Activated naive CD8-positive, alpha-beta T cell treated with anti-CD3 and anti-CD28 coated beads, Interleukin-2, amount 10 ng/mL, durations not matched to agents 7 days and 5 days (primary cell): Measurements from ENCODE around the gene TMEM258. TPM values are rescaled to one million over a fixed set of nuclear protein-coding genes. Genes with fewer than 3 reads are reported as not detected.

Experiments used
- ATAC-seq: fragments of 150-1000 bp; cut with Tn5 transposase; one replicate; pipeline ENCODE4 v1.10.0; 2021; ENCODE audit warnings: low read depth, moderate library complexity
- POLR2A ChIA-PET: fragments of 350-600 bp; sonication (Branson Sonifier 250); formaldehyde crosslinking; loops from one replicate; lab custom pipeline; 2021; ENCODE audit warnings: antibody characterized with exemption; lab: Charles Lee
- DNase-seq: peaks from one replicate; pipeline ENCODE4 v3.0.0; 2021
- H3K27ac Mint-ChIP-seq: one replicate; pipeline ENCODE4 v1.8.0; 2022; ENCODE audit warnings: mild to moderate bottlenecking, mixed read lengths
- H3K27me3 Mint-ChIP-seq: one replicate; pipeline ENCODE4 v1.8.0; 2022; ENCODE audit warnings: mild to moderate bottlenecking, moderate library complexity, mixed read lengths
- H3K36me3 Mint-ChIP-seq: one replicate; pipeline ENCODE4 v1.8.0; 2021; ENCODE audit warnings: mild to moderate bottlenecking, mixed read lengths
- H3K4me1 Mint-ChIP-seq: one replicate; pipeline ENCODE4 v1.8.0; 2021; ENCODE audit warnings: mixed read lengths
- H3K4me3 Mint-ChIP-seq: one replicate; pipeline ENCODE4 v1.8.0; 2022; ENCODE audit warnings: mild to moderate bottlenecking, moderate library complexity, mixed read lengths
- H3K9me3 Mint-ChIP-seq: one replicate; pipeline ENCODE4 v1.8.0; 2021; ENCODE audit warnings: mixed read lengths
- total RNA-seq, 2 experiments: library from RNA; stranded (reverse); gene quantifications; one replicate each; pipeline ENCODE4 v1.2.3, GENCODE V29; 2021

TMEM258 gene
- 100 to 1,000 TPM; 127 to 140 TPM for total RNA-seq

GRCh38 chr11:61792310-61793082 is at the start of gene TMEM258, which contains the start of gene FEN1:
TMEM258 (minus strand) TSS chr11:61792599; CDS start chr11:61792558, 41 bp downstream.
FEN1 (plus strand) TSS chr11:61792911; CDS start chr11:61795362, 2,451 bp downstream.
- POLR2A ChIA-PET: interaction anchor here (0.6 to 3.7 kb wide), 17 partner anchors 8 to 463 kb away, joined by 3 to 34 read pairs (median 4); partner anchors contain the start of genes CPSF7, FADS1, FADS2 and MYRF
- no peaks in the 10 kb centered on the region for H3K27me3 Mint-ChIP-seq
- no peaks in the 10 kb centered on the region for H3K9me3 Mint-ChIP-seq
- ATAC-seq (peak; percentile 91), DNase-seq (peak; percentile 92)
- H3K4me3 Mint-ChIP-seq: peak within 1 kb of the TSS; percentile 91
- peaks cover 49% of the 10 kb centered on the region for H3K4me1 Mint-ChIP-seq
- peaks cover 29% of the 10 kb centered on the region for H3K36me3 Mint-ChIP-seq
- peak within 1 kb of the TSS; percentile 99 for H3K27ac Mint-ChIP-seq

- no peak for ATAC-seq
- Mint-ChIP-seq H3K27me3 (no peaks in the 10 kb centered on the region), H3K36me3 (peaks cover 52% of the 10 kb centered on the region), H3K4me3 (no peak overlapping the region), H3K4me1 (peaks cover 8% of the 10 kb centered on the region), H3K27ac (peak overlapping the region; percentile 45), H3K9me3 (no peaks in the 10 kb centered on the region)
- no peak for DNase-seq
- POLR2A ChIA-PET: no interaction called here
Observed at GRCh38 chr11:61841636-61842527, 49.5 kb upstream of the TMEM258 start.

- Mint-ChIP-seq H3K9me3 (no peaks in the 10 kb centered on the region), H3K4me1 (peaks cover 13% of the 10 kb centered on the region), H3K36me3 (peaks cover 54% of the 10 kb centered on the region), H3K4me3 (no peak overlapping the region), H3K27me3 (no peaks in the 10 kb centered on the region), H3K27ac (no peak overlapping the region)
- ATAC-seq: no peak
- DNase-seq: no peak
- POLR2A ChIA-PET: interaction anchor here (0.7 to 1.0 kb wide), 2 partner anchors 25 to 27 kb away, joined by 3 read pairs; no protein-coding TSS in a partner anchor
Observed at GRCh38 chr11:61840371-61840770, 48.0 kb upstream of the TMEM258 start.

- DNase-seq (no peak), ATAC-seq (no peak)
- Mint-ChIP-seq H3K9me3 (no peaks in the 10 kb centered on the region), H3K36me3 (peaks cover 50% of the 10 kb centered on the region), H3K4me3 (no peak overlapping the region), H3K27ac (peak overlapping the region; percentile 32), H3K4me1 (peaks cover 17% of the 10 kb centered on the region), H3K27me3 (no peaks in the 10 kb centered on the region)
- POLR2A ChIA-PET: interaction anchor here (1.0 kb wide), 1 partner anchor 24 kb away, joined by 3 read pairs; no protein-coding TSS in a partner anchor
Observed at GRCh38 chr11:61839742-61840141, 47.3 kb upstream of the TMEM258 start.

GRCh38 chr11:61838921-61839320 is 46.5 kb upstream of the TMEM258 start:
- Mint-ChIP-seq H3K4me1 (peaks cover 25% of the 10 kb centered on the region), H3K27me3 (no peaks in the 10 kb centered on the region), H3K4me3 (no peak overlapping the region), H3K27ac (peak overlapping the region; percentile 35), H3K36me3 (peaks cover 52% of the 10 kb centered on the region), H3K9me3 (no peaks in the 10 kb centered on the region)
- no peak for ATAC-seq
- no peak for DNase-seq
- POLR2A ChIA-PET: no interaction called here

GRCh38 chr11:61838501-61838900 is 46.1 kb upstream of the TMEM258 start:
- Mint-ChIP-seq H3K27ac (no peak overlapping the region), H3K36me3 (peaks cover 55% of the 10 kb centered on the region), H3K9me3 (no peaks in the 10 kb centered on the region), H3K4me3 (no peak overlapping the region), H3K4me1 (peaks cover 29% of the 10 kb centered on the region), H3K27me3 (no peaks in the 10 kb centered on the region)
- POLR2A ChIA-PET: no interaction called here
- ATAC-seq (no peak), DNase-seq (no peak)

- ATAC-seq (no peak), DNase-seq (no peak)
- H3K4me3 Mint-ChIP-seq: no peak overlapping the region
- no peaks in the 10 kb centered on the region for H3K9me3 Mint-ChIP-seq
- H3K27me3 Mint-ChIP-seq: no peaks in the 10 kb centered on the region
- peaks cover 53% of the 10 kb centered on the region for H3K36me3 Mint-ChIP-seq
- POLR2A ChIA-PET: interaction anchor here (1.2 kb wide), 1 partner anchor 10 kb away, joined by 6 read pairs; the partner anchor contains the start of gene FADS2
- peak overlapping the region; percentile 58 for H3K27ac Mint-ChIP-seq
- peaks cover 39% of the 10 kb centered on the region for H3K4me1 Mint-ChIP-seq
Observed at GRCh38 chr11:61837411-61838005, 45.1 kb upstream of the TMEM258 start.

- POLR2A ChIA-PET: interaction anchor here (1.2 to 3.1 kb wide), 2 partner anchors 9 to 21 kb away, joined by 6 to 52 read pairs; partner anchors contain the start of genes FADS1 and FADS2
- Mint-ChIP-seq H3K27ac (peak overlapping the region; percentile 87), H3K4me3 (peak overlapping the region; percentile 44), H3K27me3 (no peaks in the 10 kb centered on the region), H3K36me3 (peaks cover 56% of the 10 kb centered on the region), H3K9me3 (no peaks in the 10 kb centered on the region), H3K4me1 (peaks cover 45% of the 10 kb centered on the region)
- ATAC-seq (no peak), DNase-seq (no peak)
Observed at GRCh38 chr11:61836193-61836592, 43.8 kb upstream of the TMEM258 start.

GRCh38 chr11:61834278-61835048 is 42.1 kb upstream of the TMEM258 start:
- ATAC-seq (peak; percentile 99), DNase-seq (peak; percentile 76)
- H3K27me3 Mint-ChIP-seq: no peaks in the 10 kb centered on the region
- peak overlapping the region; percentile 83 for H3K4me3 Mint-ChIP-seq
- no peaks in the 10 kb centered on the region for H3K9me3 Mint-ChIP-seq
- POLR2A ChIA-PET: interaction anchor here (0.7 to 3.1 kb wide), 12 partner anchors 14 to 133 kb away, joined by 3 to 52 read pairs (median 5); partner anchors contain the start of genes FADS1, FEN1, FTH1 and TMEM258
- H3K27ac Mint-ChIP-seq: peak overlapping the region; percentile 96
- peaks cover 53% of the 10 kb centered on the region for H3K4me1 Mint-ChIP-seq
- peaks cover 51% of the 10 kb centered on the region for H3K36me3 Mint-ChIP-seq

- Mint-ChIP-seq H3K4me3 (peak overlapping the region; percentile 83), H3K9me3 (no peaks in the 10 kb centered on the region), H3K4me1 (peaks cover 54% of the 10 kb centered on the region), H3K36me3 (peaks cover 50% of the 10 kb centered on the region), H3K27ac (peak overlapping the region; percentile 96), H3K27me3 (no peaks in the 10 kb centered on the region)
- POLR2A ChIA-PET: interaction anchor here (0.7 to 3.1 kb wide), 10 partner anchors 13 to 134 kb away, joined by 3 to 52 read pairs (median 5); partner anchors contain the start of genes FADS1, FEN1, FTH1 and TMEM258
- ATAC-seq (no peak), DNase-seq (no peak)
Observed at GRCh38 chr11:61833926-61834277, 41.5 kb upstream of the TMEM258 start.

- no peaks in the 10 kb centered on the region for H3K27me3 Mint-ChIP-seq
- peaks cover 47% of the 10 kb centered on the region for H3K36me3 Mint-ChIP-seq
- DNase-seq: no peak
- peak overlapping the region; percentile 96 for H3K27ac Mint-ChIP-seq
- no peak for ATAC-seq
- POLR2A ChIA-PET: interaction anchor here (1.1 to 3.1 kb wide), 3 partner anchors 13 to 35 kb away, joined by 3 to 52 read pairs (median 6); partner anchors contain the start of gene FADS1
- peaks cover 54% of the 10 kb centered on the region for H3K4me1 Mint-ChIP-seq
- no peaks in the 10 kb centered on the region for H3K9me3 Mint-ChIP-seq
- H3K4me3 Mint-ChIP-seq: peak overlapping the region; percentile 83
Observed at GRCh38 chr11:61833471-61833870, 41.1 kb upstream of the TMEM258 start.

- DNase-seq (no peak), ATAC-seq (no peak)
- Mint-ChIP-seq H3K4me1 (peaks cover 54% of the 10 kb centered on the region), H3K27me3 (no peaks in the 10 kb centered on the region), H3K9me3 (no peaks in the 10 kb centered on the region), H3K36me3 (peaks cover 42% of the 10 kb centered on the region), H3K4me3 (peak overlapping the region; percentile 94), H3K27ac (peak overlapping the region; percentile 96)
- POLR2A ChIA-PET: interaction anchor here (1.9 kb wide), 1 partner anchor 12 kb away, joined by 6 read pairs; no protein-coding TSS in a partner anchor
Observed at GRCh38 chr11:61832754-61833153, 40.4 kb upstream of the TMEM258 start.
